ENCODE measurements around the gene IL1B.

Gene IL1B

DNA sequence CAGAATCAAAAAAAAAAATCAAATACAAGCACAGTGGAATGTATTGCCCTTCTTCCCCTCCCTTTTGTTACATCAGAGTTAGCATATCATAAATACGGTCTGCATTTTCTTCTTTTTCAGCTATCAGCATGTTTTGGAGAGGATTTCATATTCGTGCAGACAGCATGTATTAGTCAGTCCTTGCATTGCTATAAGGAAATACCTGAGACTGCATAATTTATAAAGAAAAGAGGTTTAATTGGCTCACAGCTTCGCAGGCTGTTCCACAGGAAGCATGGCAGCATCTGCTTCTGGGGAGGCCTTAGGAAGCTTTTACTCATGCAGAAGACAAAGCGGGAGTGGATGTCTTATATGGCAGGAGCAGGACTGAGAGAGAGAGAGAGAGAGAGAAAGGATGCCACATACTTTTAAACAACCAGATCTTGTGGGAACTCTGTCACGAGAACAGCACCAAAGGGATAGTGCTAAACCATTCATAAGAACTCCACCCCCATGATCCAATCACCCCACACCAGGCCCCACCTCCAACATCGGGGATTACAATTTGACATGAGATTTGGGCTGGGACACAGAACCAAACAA lies 8.9 kb downstream of the IL1B start:
- no peak for TF ChIP-seq CTCF (IDR thresholded peaks at IDR 0.05; ENCODE audit: low read depth, low read length)
- H3K4me3 ChIP-seq (ENCODE audit: low read depth, low read length): no peak overlapping the region

GRCh38 chr2:112827009-112827408 lies 9.6 kb downstream of the IL1B start:
- TF ChIP-seq CTCF (IDR thresholded peaks at IDR 0.05; ENCODE audit: low read depth, low read length): no peak
- H3K4me3 ChIP-seq (ENCODE audit: low read depth, low read length): no peak overlapping the region

GRCh38 chr2:112825706-112826105 lies 10.9 kb downstream of the IL1B start:
- no peak for TF ChIP-seq CTCF (IDR thresholded peaks at IDR 0.05; ENCODE audit: low read depth, low read length)
- no peak overlapping the region for H3K4me3 ChIP-seq (ENCODE audit: low read depth, low read length)

GRCh38 chr2:112824694-112825085 lies 11.9 kb downstream of the IL1B start:
- no peak overlapping the region for H3K4me3 ChIP-seq (ENCODE audit: low read depth, low read length)
- no peak for TF ChIP-seq CTCF (IDR thresholded peaks at IDR 0.05; ENCODE audit: low read depth, low read length)

DNA sequence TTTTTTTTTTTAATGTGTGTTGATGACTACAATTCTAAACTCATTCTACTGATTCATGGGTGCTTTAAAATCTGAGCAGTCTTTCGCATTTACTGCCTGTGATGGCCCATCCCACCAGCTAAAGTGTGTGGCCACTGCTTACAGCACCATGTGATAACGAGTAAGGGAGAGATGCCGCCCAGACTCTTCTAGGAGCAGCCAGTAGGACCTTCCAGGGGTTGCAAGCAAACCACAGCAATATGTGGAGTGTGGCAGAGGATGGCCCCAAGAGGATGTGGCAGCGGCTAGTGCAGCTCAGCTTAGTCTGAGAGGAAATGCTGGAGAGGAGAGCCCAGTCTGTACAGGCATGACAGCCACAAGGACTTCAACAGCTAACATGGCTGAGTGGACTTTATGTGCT lies 14.9 kb downstream of the IL1B start:
- no peak overlapping the region for H3K4me3 ChIP-seq (ENCODE audit: low read depth, low read length)
- no peak for TF ChIP-seq CTCF (IDR thresholded peaks at IDR 0.05; ENCODE audit: low read depth, low read length)

GRCh38 chr2:112821142-112821541 lies 15.4 kb downstream of the IL1B start:
- H3K4me3 ChIP-seq (ENCODE audit: low read depth, low read length): no peak overlapping the region
- no peak for TF ChIP-seq CTCF (IDR thresholded peaks at IDR 0.05; ENCODE audit: low read depth, low read length)

- no peak for TF ChIP-seq CTCF (IDR thresholded peaks at IDR 0.05; ENCODE audit: low read depth, low read length)
- no peak overlapping the region for H3K4me3 ChIP-seq (ENCODE audit: low read depth, low read length)
Observed at GRCh38 chr2:112820343-112820742, 16.2 kb downstream of the IL1B start.
